NCI-H345 treated with DMSO at 0.1 percent for 48 hours (cell line): ENCODE data around the gene BZW2.

Source experiments
- DNase-seq: peaks from one replicate; lab custom pipeline; 2025; ENCODE audit not compliant: unreplicated experiment; lab: John Stamatoyannopoulos, UW

Gene BZW2

DNA sequence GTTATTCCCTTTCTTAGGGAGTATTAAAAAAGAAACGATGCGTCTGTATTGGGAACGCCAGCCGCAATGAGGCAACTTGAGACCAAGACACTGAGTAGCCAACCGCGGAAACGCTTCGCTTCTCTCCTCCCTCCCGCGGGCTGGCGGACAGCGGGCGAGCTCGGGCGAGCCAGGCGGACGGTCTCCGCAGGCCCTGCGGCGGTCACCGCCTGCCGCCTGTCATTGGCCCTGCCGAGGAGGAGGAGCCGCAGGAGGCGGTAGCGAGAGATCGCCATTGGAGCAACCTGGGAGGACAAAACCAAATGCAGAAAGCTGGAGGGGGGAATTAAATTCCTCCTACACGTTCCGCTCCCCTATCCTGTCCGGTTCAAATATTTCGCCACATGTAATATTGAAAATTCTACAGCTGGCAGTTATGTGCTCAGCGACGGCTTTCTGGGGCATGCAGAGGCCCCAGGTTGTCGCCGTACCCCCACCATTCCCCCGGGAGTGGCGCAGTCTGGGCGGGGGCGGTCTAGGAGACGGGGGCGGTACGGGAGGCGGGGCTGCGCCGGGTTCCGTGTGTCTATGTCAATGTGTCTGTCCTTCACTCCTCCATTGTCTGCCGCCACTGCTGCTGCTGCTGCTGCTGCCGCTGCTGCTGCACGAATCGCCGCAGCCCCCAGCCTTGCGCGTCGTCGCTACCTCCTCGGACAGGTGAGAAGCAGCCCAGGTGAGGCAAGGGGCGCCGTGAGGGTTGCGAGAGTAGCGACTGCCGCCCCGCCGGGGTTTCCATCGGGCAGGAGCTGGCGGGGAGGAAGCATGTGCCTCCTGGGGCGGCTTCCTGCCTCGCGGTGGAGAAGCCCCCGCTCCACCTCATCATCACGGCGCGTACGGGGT lies at the start of gene BZW2, which contains the start of gene ANKMY2:
Gene BZW2, plus strand, starts transcription at position 589 of the 879 bp plus-strand sequence. CDS start 19,263 bp downstream, outside the sequence.
Gene ANKMY2, minus strand, starts transcription at position 162 of the 879 bp plus-strand sequence. CDS start 181 bp downstream, outside the sequence.
- DNase-seq, result peak; percentile 91

DNA sequence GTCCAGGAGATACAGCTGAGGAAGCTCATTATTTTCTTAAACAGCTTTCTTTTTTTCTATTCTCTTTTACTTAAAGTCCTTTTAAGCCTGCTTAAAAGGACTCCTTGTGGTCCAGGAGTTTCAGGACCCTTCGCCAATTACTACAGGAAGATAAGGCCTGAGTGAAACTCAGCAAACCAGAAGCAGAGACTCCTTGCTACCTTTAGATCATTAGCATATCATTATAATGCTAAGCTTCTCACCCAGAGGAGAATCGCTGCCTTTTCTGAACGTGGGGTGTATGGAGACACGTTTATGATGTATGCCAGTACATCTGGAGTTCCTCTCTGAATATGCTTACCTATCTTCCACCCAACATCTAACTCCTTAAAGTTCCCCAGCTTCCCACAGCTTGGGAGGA lies 48.0 kb upstream of the BZW2 start:
- no peak for DNase-seq

DNA sequence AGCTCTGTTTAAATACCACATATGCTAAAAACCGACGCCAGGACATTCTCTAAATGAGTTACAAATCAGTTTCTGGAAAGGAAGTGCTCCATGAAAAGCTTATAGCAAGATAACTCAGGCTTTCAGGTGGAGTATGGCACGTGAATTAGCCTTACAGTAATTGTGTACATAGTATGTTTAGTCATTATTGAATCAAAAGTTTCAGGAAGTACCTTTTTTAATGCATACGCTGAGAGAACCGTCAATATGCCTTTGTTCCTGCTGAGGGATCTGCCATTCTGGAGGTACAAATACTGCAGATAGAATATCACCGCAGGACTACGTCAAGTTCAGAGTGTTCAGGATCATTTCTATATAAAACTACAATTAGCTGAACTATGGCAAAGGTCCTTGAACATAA lies 46.1 kb upstream of the BZW2 start:
- DNase-seq, result no peak

DNA sequence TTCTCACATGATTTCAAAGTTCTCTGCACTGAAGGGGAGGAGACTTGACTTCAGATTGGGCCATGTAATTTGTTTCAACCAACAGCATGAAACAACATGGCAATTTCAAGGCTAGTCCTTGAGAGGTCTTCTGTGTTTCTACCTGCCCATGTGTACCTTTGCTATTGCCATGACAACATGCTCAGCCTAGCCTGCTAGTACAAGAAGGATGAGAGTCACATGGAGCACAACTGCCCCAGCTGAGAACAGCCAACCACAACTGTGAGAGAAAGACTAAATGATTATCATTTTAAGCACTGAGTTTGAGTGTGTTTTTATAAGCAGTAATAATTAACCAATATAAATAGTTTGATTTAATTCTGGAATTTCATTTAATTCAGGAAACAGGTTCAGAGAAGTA lies 42.3 kb upstream of the BZW2 start:
- DNase-seq, result no peak

DNA sequence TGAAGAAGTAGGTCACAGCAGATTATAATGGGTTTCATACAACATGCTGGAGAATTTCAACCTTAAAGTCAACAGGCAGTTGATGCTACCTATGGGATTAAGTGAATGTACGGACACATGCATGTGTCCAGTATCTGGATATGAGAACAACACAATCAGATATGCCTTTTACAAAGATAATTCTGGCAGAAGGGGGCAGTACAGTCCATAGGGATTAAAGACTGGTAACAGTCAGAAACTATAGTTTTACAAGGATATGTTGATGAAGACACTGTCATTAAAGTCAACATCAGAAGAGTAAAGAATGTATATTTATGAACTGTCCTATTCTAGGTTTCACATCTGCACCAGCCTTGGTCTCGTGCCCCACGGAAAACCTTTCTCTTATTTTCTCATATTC lies 41.9 kb upstream of the BZW2 start:
- no peak for DNase-seq

DNA sequence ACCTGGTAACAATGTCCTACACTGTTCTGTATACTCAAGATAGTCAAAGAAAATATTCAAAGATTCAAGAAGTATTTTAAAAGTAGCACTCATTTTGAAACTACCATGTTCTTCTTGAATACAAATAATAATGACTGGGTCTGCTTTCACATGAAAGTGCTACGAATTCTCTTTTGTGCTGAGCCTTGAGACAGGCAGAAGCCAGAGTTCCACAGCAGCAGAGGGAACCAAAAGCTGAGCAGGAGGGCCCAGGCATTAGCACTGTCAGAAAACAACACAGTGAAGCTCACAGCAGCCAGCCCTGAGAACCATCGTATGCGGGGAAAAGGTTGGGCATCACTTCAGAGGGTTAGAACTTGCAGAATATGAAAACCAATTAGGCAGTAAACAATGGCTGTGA lies 39.3 kb upstream of the BZW2 start:
- DNase-seq, result no peak

DNA sequence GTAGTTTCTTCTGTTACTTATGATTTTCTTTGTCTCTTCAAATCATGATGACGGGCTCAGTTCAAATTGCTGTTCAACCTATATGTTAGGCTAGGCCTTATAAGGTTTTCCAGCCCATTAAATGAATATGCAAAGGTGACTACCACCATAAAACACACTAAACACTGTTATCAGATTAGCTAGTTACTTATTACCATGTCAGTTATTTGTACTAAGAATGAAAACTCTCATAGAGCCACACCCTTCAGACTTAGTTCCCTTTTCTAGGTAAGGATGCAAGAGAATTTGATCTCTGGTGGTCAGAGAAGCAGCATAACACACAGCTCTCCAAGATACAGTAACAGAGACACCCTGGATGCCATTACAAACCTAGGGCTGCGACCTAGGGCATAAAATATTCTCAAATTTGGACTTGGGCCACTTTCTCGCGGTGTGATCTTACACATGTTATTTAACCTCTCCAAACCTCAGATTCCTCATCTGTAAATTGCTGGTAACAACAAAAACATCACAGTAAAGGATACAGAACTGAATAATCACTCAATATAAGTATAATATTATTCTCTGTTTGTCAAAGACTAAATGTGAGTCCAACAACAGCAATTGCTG lies 36.0 kb upstream of the BZW2 start:
- DNase-seq, result no peak

DNA sequence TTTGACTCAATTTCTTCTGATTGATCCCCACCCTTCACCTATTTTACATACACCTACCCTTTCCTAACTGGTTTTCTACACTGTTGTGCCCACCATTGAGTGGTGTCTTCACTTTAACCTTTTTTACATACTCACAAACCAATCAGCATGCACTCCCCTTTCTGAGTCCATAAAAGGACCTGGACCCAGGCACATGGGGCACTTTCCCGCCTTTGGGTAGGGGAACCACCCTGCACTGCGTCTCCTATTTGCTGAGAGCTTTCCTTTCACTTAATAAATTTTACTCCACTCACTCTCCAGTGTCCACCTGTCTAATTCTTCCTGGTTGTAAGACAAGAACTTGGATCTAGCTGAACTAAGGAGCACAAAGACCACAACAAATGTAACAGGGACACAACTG lies 34.3 kb upstream of the BZW2 start:
- no peak for DNase-seq

DNA sequence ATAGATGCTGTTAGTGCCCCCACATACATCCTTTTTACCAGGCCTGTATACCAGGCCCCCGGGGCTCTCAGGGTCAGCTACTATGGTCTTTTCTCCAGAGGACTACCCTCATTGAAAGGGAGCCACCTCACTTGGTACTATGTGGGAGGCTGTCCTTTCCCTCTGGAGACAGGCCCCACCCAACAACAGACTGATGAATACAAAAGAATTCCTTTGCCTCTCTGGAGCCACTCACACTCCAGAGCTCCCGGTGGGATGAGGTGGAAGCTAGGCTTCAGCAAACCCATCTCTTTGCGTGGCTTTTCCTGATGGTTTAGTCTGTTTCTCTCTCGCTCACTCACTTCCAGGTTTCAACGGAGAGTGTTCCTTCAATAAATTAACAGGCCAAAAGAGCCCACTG lies 30.8 kb upstream of the BZW2 start:
- no peak for DNase-seq

DNA sequence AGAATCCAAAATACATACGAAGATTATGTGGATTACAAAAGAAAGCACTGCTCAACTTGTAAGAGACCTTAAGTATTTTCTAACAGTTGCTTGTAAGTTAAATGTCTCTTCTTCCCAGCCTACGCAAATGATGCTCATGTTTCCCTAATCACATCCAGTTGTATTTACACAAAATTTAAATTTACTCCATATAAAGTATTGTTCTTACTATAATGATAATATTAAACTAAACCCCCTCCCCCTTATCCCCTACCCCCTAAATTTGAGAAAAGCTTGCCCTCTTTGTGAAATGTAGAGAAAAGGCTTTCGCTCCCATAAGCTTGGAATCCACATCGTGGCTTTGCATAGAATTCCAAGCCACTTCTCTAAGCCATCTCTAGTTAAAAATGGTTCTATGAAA lies 29.9 kb upstream of the BZW2 start:
- DNase-seq, result no peak

DNA sequence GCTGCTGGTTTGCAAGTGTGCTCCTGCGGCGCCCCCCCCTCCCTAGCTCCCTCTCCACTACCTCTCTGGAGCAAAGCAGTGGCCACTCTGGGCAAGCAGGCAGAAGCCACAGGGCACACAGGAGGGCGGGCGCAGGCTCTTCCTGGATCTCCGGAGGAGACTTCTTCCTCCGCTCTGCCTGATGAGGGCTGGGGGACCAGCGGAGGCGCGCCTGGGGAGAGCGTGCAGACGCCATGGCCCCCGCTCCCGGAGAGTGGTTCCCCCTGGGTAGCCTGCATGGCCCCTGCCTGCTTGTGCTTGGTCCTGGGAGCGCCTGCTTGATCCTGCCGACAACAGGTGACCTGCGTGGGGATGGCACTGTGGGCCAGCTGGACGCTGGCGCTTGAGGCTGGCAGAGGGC lies 29.4 kb upstream of the BZW2 start:
- DNase-seq, result no peak

DNA sequence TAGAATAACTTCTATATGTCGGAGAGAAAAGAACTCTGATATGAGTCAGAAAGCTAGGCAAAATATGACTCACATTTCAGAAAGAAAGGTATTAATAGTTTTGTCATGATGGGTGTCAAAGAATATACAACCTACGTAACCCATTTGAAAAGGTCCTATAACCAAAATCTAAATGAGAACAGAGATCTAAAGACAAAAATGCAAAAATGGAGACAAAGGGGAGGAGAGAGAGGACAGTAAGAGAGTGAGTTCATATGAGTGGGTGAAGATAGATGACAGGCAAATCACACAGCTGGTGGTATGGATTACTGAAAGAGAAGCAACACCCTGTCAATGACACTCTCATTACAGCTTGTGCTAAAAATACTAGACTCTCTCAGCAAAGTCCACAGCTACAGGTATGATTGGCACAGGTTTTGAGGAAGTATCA lies 26.0 kb upstream of the BZW2 start:
- DNase-seq, result no peak

DNA sequence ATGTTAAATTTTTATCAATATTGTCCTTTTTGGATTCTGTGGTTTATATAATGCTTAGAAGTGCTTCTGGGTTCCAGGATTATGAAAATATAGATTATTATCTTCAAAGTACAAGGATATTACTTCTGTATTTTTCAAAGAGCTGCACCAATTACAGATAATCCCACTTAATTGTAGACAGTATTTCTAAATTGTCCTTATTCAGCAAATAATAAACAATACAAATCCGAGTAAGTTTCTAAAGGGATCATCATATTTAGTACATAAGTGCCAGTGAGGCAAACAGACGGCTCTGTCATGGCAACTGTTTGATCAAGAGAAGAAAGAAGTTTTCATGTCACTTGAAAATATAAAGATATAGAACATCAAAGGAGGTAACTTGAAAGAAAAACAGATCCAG lies 19.6 kb upstream of the BZW2 start:
- DNase-seq, result no peak

DNA sequence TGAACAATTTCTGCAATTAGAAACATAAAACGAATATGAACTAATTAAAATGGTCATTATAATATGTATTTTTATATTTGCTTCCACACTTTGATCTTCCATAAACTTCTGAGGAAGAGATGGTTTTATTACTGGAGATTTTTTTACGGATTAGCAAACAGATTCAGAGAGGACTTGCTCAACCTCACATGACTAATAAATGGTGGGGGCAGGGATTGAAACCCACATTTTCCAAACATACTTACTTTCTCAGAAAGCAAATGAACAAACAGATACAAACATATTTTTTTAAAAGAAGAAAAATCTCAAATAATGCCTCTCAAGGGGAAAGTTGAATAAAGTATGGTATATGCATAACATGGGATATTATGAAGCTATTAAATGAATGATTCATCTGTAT lies 18.7 kb upstream of the BZW2 start:
- no peak for DNase-seq

DNA sequence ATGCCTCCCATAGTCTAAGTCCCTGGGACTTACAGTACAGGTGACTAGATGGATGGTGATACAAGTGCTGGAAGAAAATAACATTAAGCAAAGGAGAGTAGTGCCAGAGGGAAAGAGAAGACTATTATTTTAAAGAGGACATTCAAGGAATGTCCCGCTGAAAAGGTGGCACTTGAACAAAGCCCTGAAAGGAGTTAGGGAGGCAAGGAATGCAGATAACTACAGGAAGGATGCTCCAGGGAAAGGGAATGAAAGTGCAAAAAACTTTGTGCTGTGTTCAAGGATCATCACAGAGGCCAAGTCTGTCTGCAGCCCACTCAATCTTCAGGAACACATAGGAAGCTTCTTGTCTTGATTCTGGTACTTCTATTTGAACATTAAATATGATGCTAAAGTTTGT lies 15.3 kb upstream of the BZW2 start:
- no peak for DNase-seq

DNA sequence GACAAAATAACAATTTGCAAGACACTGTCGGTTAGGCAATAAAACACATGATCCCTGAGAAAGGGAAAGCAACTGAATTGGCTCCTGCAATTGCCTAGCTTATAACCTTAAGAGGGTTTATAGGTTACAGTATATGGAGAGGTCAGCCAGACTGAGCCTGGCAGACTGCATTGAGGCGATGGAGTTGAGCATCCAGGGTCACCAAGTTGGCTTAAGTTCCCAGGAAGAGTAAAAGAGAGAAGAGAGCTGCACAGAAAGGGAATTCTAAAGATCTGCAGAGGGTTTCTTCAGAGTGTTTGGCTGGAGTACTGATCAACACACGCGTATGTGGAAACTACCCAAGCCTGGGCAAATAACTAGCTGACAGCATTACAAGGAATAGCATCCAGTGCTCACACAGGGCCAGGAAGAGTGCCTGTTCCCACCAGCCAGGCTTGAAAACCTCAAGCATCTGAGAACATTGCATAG lies 11.7 kb upstream of the BZW2 start:
- DNase-seq, result no peak

DNA sequence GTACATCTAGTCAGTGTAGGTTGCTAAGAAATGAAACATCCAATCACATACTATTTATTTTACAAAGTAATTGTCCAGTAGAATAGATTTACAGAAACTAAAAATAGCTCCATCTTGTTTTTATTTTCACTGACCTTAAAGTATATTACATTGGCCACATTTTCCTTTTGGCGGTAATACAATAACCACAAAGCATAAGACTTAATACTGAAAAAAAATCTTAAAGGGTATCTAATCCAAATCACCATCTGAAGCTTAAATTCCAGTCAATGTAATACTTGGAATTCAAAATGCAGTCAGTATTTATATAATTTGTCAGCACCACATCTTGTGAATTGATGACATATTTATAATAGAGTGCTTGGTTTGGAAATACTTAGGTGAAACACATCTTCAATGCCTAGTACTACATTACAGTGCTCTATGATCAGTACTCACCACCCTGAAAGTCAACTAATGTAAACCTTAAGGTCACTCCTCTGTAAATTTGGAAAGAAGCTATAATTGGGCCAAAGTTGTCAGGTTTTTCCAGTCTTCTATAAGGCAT lies 9.4 kb upstream of the BZW2 start:
- no peak for DNase-seq

DNA sequence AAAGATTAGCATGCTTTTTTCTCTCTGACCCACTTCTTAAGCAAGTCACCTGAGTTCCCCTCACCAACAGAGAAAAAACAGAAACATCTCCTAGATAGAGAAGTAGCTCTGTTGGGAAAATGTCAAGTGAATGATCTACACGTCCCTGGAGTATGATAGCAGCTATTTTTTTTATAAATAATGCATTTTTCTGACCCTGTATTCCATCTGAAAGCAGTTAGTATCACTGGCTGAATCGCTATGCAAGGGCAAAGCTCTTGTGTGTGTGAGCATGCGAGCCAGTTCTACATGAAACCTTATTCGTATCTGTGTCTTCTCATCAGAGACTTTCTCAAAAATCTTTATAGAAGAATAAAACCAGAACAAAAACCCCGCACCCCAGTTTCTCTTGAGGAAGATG lies 8.6 kb upstream of the BZW2 start:
- DNase-seq, result no peak

DNA sequence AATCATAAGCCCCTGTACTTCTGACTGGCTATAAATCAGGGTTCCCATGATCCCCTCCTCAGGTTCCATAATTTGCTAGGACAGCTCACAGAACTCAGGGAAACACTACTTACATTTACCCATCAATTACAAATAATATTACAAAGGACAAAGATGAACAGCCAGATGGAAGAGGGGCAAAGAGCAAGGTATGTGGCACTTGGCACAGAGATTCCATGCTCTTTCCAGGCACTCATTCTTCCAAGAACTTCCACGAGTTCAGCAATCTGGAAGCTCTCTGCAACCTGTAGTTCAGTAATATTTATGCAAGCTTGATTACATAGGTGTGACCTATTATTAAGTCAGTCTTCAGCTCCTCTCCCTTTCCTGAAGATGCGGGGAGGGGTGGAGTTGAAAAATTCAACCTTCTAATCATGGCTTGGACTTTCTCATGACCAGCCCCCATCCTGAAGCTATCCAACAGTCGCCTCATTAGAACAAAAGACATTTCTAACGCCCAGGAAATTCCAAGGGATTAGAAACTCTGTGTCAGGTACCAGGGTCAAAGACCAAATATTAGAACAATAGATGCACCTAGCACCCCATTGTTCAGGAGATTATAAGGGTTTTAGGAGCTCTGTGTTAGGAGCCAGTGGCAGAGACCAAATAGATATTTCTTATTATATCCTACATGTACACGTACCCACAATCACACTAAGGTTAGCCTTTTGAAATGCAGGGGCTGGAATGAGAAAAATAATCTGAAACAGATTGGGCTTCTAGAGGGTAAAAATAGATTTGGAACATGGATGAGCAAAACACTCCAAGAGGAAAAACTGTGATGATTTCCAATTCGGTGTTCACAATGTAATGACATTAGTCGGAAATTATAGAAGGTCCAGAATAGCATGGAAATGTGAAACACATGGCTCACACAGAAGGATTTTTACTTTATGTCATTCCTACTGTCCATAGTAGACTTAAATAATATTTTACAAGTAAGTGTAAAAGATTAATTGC lies 7.4 kb upstream of the BZW2 start:
- no peak for DNase-seq

DNA sequence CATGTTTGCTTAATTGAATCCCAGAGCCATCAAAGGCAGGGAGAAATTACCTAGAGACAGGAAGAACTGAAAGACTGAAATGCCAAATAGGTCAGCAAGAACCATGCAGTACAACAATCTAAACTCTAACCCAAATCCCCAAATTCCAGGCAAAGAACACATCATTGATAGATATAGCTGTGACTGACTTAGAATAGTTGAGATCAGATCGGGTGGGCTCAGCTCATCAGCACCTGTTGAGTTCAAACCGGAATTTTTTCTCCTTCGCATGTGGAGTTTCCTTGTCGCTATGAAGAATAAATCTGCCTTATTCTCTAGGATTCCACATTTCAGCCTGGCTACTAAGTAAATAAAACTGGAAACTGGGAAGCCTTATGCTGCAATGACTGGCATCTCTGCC lies 1.8 kb upstream of the BZW2 start:
- no peak for DNase-seq
